Skeletal muscle tissue (tissue), 4 donors: ENCODE data around the gene NCR3LG1. TPM values are rescaled to one million over a fixed set of nuclear protein-coding genes. Genes with fewer than 3 reads are reported as not detected.

Experiments
- H3K27ac ChIP-seq: one replicate; pipeline ENCODE4 v1.7.0; 2013; ENCODE audit warnings: mild to moderate bottlenecking, low read depth, low read length, inconsistent platforms
- H3K27me3 ChIP-seq, 3 donors: one replicate each; pipeline ENCODE4 v1.7.0; 2013; ENCODE audit warnings: low read length in 3 of 3; ENCODE audit not compliant: control insufficient read depth in 3 of 3, insufficient read depth in 3 of 3
- H3K36me3 ChIP-seq, 3 donors: one replicate each; pipeline ENCODE4 v1.7.0; 2013; ENCODE audit warnings: low read length in 3 of 3; ENCODE audit not compliant: control insufficient read depth in 3 of 3, insufficient read depth in 3 of 3
- H3K4me1 ChIP-seq, 3 donors: one replicate each; pipeline ENCODE4 v1.7.0; 2013; ENCODE audit warnings: low read length in 3 of 3, mild to moderate bottlenecking in 3 of 3; ENCODE audit not compliant: control insufficient read depth in 3 of 3, insufficient read depth in 3 of 3
- H3K4me3 ChIP-seq, 3 donors: one replicate each; pipeline ENCODE4 v1.7.0; 2013; ENCODE audit warnings: low read length in 3 of 3
- H3K9ac ChIP-seq, 3 donors: one replicate each; pipeline ENCODE4 v1.7.0; 2013; ENCODE audit warnings: low read length in 3 of 3, mild to moderate bottlenecking in 3 of 3, moderate library complexity in 2 of 3, low read depth in 1 of 3
- H3K9me3 ChIP-seq, 3 donors: one replicate each; pipeline ENCODE4 v1.7.0; 2013; ENCODE audit warnings: low read length in 3 of 3; ENCODE audit not compliant: control insufficient read depth in 3 of 3
- total RNA-seq: library from RNA; depleted of rRNA; stranded (reverse); fragments of >200 nt; gene quantifications from one replicate; pipeline ENCODE4 v1.2.3, GENCODE V29; 2014
- donor health status: Osteomylitis.

Gene NCR3LG1
- total RNA-seq, 1 donor from 2014 or later = 0.52 TPM

- H3K4me3 ChIP-seq = no peak overlapping the region
- peaks cover 4 to 20% (median 13%) of the 10 kb centered on the region in 3 donors for H3K36me3 ChIP-seq
- H3K9me3 ChIP-seq = no peaks in the 10 kb centered on the region
- peaks cover 41 to 83% (median 70%) of the 10 kb centered on the region in 3 donors for H3K4me1 ChIP-seq
- H3K27me3 ChIP-seq = peaks cover 0 to 13% (median 0%) of the 10 kb centered on the region in 3 donors
- H3K9ac ChIP-seq = peak overlapping the region in 2 of 3 donors; percentile 97 to 100
- H3K27ac ChIP-seq = peak overlapping the region; percentile 99
These were observed 31.9 kb downstream of the NCR3LG1 start for GRCh38 chr11:17383461-17383860.

- H3K4me1 ChIP-seq = peaks cover 41 to 79% (median 64%) of the 10 kb centered on the region in 3 donors
- peak overlapping the region; percentile 99 for H3K27ac ChIP-seq
- peak overlapping the region; percentile 82 to 89 (median 88) for H3K4me3 ChIP-seq
- H3K36me3 ChIP-seq = peaks cover 4 to 20% (median 13%) of the 10 kb centered on the region in 3 donors
- peak overlapping the region; percentile 63 to 100 (median 97) for H3K9ac ChIP-seq
- H3K27me3 ChIP-seq = peaks cover 0 to 13% (median 0%) of the 10 kb centered on the region in 3 donors
- H3K9me3 ChIP-seq = no peaks in the 10 kb centered on the region
These were observed 32.5 kb downstream of the NCR3LG1 start for GRCh38 chr11:17384002-17384511.

- Histone ChIP-seq H3K4me3 (peak overlapping the region; percentile 82 to 89 (median 88)), H3K9me3 (no peaks in the 10 kb centered on the region), H3K4me1 (peaks cover 44 to 80% (median 65%) of the 10 kb centered on the region in 3 donors), H3K27ac (peak overlapping the region; percentile 99), H3K9ac (peak overlapping the region; percentile 91 to 100 (median 97)), H3K27me3 (peaks cover 0 to 13% (median 0%) of the 10 kb centered on the region in 3 donors), H3K36me3 (peaks cover 2 to 20% (median 13%) of the 10 kb centered on the region in 3 donors)
These were observed 33.9 kb downstream of the NCR3LG1 start for GRCh38 chr11:17385492-17385891.

GRCh38 chr11:17385926-17386325 is 34.3 kb downstream of the NCR3LG1 start:
- peak overlapping the region; percentile 82 to 89 (median 88) for H3K4me3 ChIP-seq
- H3K9ac ChIP-seq = peak overlapping the region; percentile 91 to 100 (median 97)
- peaks cover 0 to 13% (median 0%) of the 10 kb centered on the region in 3 donors for H3K27me3 ChIP-seq
- H3K36me3 ChIP-seq = peaks cover 2 to 20% (median 13%) of the 10 kb centered on the region in 3 donors
- H3K27ac ChIP-seq = peak overlapping the region; percentile 99
- H3K9me3 ChIP-seq = no peaks in the 10 kb centered on the region
- H3K4me1 ChIP-seq = peaks cover 44 to 79% (median 63%) of the 10 kb centered on the region in 3 donors

GRCh38 chr11:17386331-17387084 is 34.9 kb downstream of the NCR3LG1 start:
- H3K9me3 ChIP-seq = no peaks in the 10 kb centered on the region
- peak overlapping the region; percentile 82 to 89 (median 88) for H3K4me3 ChIP-seq
- H3K27me3 ChIP-seq = peaks cover 0 to 13% (median 0%) of the 10 kb centered on the region in 3 donors
- peak overlapping the region; percentile 99 for H3K27ac ChIP-seq
- peak overlapping the region; percentile 91 to 100 (median 97) for H3K9ac ChIP-seq
- peaks cover 44 to 73% (median 59%) of the 10 kb centered on the region in 3 donors for H3K4me1 ChIP-seq
- peaks cover 2 to 20% (median 13%) of the 10 kb centered on the region in 3 donors for H3K36me3 ChIP-seq

- Histone ChIP-seq H3K36me3 (peaks cover 2 to 20% (median 13%) of the 10 kb centered on the region in 3 donors), H3K9me3 (no peaks in the 10 kb centered on the region), H3K4me1 (peaks cover 44 to 66% (median 52%) of the 10 kb centered on the region in 3 donors), H3K27ac (peak overlapping the region; percentile 99), H3K27me3 (peaks cover 0 to 13% (median 0%) of the 10 kb centered on the region in 3 donors), H3K4me3 (peak overlapping the region; percentile 11 to 81 (median 76)), H3K9ac (peak overlapping the region in 2 of 3 donors; percentile 85 to 97)
These were observed 35.7 kb downstream of the NCR3LG1 start for GRCh38 chr11:17387254-17387653.

GRCh38 chr11:17387811-17388210 is 36.2 kb downstream of the NCR3LG1 start:
- H3K9ac ChIP-seq = peak overlapping the region; percentile 66 to 97 (median 85)
- peaks cover 44 to 60% (median 47%) of the 10 kb centered on the region in 3 donors for H3K4me1 ChIP-seq
- H3K27ac ChIP-seq = peak overlapping the region; percentile 99
- H3K36me3 ChIP-seq = peaks cover 2 to 18% (median 13%) of the 10 kb centered on the region in 3 donors
- H3K9me3 ChIP-seq = no peaks in the 10 kb centered on the region
- H3K4me3 ChIP-seq = peak overlapping the region; percentile 11 to 81 (median 76)
- peaks cover 0 to 13% (median 0%) of the 10 kb centered on the region in 3 donors for H3K27me3 ChIP-seq

- no peaks in the 10 kb centered on the region for H3K9me3 ChIP-seq
- H3K9ac ChIP-seq = peak within 1 kb of the TSS; percentile 82 to 97 (median 85)
- H3K4me3 ChIP-seq = peak within 1 kb of the TSS; percentile 67 to 81 (median 76)
- H3K4me1 ChIP-seq = peaks cover 38 to 51% (median 39%) of the 10 kb centered on the region in 3 donors
- peak within 1 kb of the TSS; percentile 99 for H3K27ac ChIP-seq
- H3K36me3 ChIP-seq = peaks cover 0 to 18% (median 8%) of the 10 kb centered on the region in 3 donors
- peaks cover 0 to 13% (median 0%) of the 10 kb centered on the region in 3 donors for H3K27me3 ChIP-seq
These were observed 37.1 kb downstream of the NCR3LG1 start, which contains the start of gene KCNJ11 for GRCh38 chr11:17388609-17389210. TSS of gene KCNJ11 (minus strand) at chr11:17388659. CDS start at chr11:17388091, 568 bp downstream.

GRCh38 chr11:17389211-17389956 is 37.8 kb downstream of the NCR3LG1 start:
- H3K36me3 ChIP-seq = peaks cover 0 to 18% (median 8%) of the 10 kb centered on the region in 3 donors
- H3K9ac ChIP-seq = peak overlapping the region in 2 of 3 donors; percentile 85 to 97
- no peaks in the 10 kb centered on the region for H3K9me3 ChIP-seq
- H3K27ac ChIP-seq = peak overlapping the region; percentile 99
- peaks cover 32 to 45% (median 34%) of the 10 kb centered on the region in 3 donors for H3K4me1 ChIP-seq
- peak overlapping the region; percentile 31 to 72 (median 60) for H3K4me3 ChIP-seq
- H3K27me3 ChIP-seq = peaks cover 0 to 13% (median 0%) of the 10 kb centered on the region in 3 donors
